NCI-H82 (cell line): Measurements from ENCODE around the gene AKR1B15.

Source experiments
- DNase-seq: peaks from one replicate; lab custom pipeline; 2025; lab: John Stamatoyannopoulos, UW

The AKR1B15 gene

DNA sequence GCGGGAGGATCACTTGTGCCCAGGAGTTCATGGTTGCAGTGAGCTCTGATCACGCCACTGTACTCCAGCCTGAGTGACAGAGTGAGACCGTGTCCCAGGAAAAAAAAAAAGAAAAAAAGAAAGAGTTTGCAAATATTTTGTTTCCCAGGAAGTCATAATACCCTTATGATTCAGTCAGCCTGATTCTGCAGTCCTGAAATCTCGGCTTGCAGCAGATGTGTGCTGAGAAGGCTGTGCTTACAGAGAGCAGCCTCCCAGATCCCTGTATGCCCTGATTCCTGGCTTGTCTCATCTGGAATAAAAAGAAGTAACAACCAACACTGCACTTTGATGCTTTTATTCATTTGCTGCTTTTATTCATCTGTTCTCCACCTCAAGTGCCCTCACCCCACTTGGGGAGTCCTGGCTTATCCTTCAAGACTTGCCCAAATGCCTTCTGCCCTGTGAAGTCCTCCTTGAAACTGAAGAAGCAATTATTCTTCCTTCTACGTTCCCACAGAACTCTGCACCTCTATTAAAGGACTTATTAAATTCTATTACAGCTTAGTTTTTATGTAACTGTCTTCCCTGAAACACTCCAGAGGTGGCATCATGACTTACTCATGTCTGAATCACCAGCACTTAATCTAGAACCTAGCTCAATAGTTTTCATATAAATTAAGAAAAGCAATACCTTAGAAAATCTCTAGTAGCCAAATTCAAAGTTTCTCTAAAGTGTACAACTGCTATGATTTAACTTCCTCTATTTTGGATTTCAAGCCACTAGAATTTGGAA is 70.0 kb downstream of the AKR1B15 start:
- no peak for DNase-seq

DNA sequence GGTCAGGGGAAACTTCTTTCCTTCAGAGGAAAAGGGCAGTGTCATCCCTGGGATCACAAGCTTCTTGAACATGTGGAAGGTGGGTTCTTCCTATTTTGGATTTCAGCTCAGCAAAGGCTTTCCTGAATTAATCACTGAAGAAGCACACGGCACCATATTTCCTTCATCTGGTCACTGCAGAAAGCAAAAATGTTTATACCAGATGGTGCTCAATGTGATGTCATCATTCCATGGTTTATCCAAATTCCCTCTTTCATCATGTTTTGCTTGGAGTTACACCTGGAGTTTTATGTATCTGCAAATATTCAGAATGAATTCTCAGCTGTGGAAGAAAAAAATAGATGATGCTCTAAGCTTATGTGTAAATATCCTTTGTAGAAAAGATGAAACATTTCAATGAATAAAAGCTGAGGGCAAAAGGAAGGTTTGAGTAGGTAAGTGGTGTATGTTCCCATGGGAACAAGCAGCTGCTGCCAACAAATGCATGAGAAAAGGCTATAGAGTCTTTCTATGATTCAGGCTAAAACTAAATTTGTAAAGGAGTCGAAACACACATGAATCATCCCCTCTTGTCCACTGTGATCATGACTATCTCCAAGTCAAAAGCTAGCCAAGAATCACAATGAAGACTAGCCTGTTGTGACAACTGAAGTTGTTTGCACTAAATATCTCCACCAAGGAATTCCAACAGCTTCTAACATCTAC is 70.9 kb downstream of the AKR1B15 start:
- no peak for DNase-seq

DNA sequence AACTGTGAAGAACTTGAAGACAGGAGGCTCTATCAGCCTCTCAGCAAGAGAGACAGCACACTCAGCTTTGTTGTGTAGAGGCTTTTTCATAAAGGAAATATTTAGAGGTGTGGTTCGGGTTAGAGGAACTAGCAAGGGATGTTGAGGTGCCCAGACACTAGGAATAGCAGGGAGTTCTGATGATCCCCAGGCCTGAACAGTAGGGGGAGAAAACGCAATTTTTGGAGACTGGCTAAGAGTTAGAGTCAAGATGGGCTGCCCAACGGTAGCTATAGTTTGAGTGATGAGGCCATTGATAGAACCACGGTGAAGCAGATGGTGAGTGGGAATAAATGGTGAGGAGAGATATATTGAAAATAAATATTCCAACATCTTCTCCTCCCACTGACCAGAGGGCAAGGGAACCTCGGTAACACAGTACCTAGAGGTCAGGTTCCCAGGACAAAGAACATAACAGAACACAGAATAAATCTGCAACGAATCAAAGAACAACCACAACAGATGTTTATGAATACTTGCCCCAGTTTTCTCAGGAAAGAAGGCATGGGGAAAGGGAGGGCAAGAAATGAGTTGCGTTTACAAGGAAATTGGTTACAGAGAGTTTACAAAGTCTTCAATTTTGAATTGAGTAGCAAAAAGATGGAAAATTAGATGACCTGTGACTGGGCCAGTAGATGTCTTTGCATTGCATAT is 73.5 kb downstream of the AKR1B15 start:
- no peak for DNase-seq

DNA sequence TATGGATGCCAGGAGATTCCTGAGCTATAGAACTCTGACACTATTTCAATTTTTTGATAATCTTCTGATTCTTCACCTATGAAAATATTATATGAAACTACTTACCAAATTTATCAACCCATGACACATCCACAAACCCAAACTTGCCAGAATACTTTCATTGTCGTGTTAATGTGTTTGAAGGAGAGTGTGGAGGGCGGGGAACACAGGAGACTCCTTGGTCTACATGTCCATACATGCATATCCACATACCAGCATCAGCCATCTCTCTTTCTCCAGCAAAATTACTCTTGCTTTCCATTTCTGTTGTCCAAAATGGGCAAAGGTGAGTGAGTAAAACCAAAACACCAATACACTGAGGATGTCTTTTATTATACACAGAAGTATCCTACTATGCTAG is 74.3 kb downstream of the AKR1B15 start:
- no peak for DNase-seq

GRCh38 chr7:134625550-134625949 is 76.6 kb downstream of the AKR1B15 start:
- no peak for DNase-seq

GRCh38 chr7:134627109-134627774 is 78.3 kb downstream of the AKR1B15 start:
- DNase-seq: no peak

DNA sequence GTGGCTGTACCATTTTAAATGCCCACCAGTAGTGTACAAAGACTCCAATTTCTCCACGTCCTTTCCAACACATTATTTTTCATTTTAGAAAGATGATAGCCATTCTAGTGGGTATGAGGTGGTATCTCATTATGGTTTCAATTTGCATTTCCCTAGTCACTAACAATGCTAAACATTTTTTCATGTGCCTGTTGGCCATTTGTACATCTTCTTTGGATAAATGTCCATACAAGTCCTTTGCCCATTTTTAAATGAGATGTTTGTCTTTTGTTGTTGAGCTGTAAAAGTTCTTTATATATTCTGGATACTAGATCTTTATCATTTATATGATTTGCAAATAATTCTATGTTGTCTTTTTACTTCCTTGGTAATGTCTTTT is 78.9 kb downstream of the AKR1B15 start:
- no peak for DNase-seq

- no peak for DNase-seq
These were observed 80.5 kb downstream of the AKR1B15 start for GRCh38 chr7:134629445-134629844.
